PFSK-1 (cell line): ENCODE data around the gene DYNC1I2.

Source experiments
- POLR2AphosphoS5 ChIP-seq: IDR thresholded peaks from 2 replicates; pipeline ENCODE4 v1.6.1; 2012; ENCODE audit warnings: low read depth, mild to moderate bottlenecking, control low read depth, low read length, moderate library complexity
- REST ChIP-seq, 2 experiments: IDR thresholded peaks; 2 replicates each; pipeline versions ENCODE4 v1.6.1 to v1.8.0; 2011 to 2012; ENCODE audit warnings: low read depth in 2 of 2, low read length in 2 of 2, control low read depth in 1 of 2, inconsistent platforms in 1 of 2, mild to moderate bottlenecking in 1 of 2, moderate library complexity in 1 of 2; ENCODE audit not compliant: insufficient read depth in 1 of 2
- SIN3A ChIP-seq: IDR thresholded peaks from 2 replicates; pipeline ENCODE4 v1.6.1; 2012; ENCODE audit warnings: mild to moderate bottlenecking, low read length, moderate library complexity, borderline replicate concordance; ENCODE audit not compliant: insufficient read depth

GRCh38 chr2:171702781-171703556 lies 15.7 kb downstream of the DYNC1I2 start:
- no peak for TF ChIP-seq POLR2AphosphoS5
- no peak for TF ChIP-seq REST (IDR thresholded peaks at IDR 0.05; ENCODE audit: insufficient read depth in 1 of 2, low read depth in 2 of 2, low read length in 2 of 2)
- no peak for TF ChIP-seq SIN3A
